Loucy (cell line): ENCODE measurements around the gene KLK6.

Source experiments
- H2AFZ ChIP-seq: fragments of 200-600 bp; sonication (generic); 2 replicates; pipeline ENCODE4 v1.6.0; 2016; ENCODE audit warnings: antibody characterized with exemption, mild to moderate bottlenecking, low read length, moderate library complexity
- H3F3A ChIP-seq: fragments of 200-600 bp; 2 replicates; pipeline ENCODE4 v1.6.0; 2016; ENCODE audit warnings: antibody characterized with exemption, low read depth, mild to moderate bottlenecking
- H3K27me3 ChIP-seq: fragments of 200-600 bp; sonication (generic); 2 replicates; pipeline ENCODE4 v1.6.1; 2014; ENCODE audit warnings: low read length, mild to moderate bottlenecking; ENCODE audit not compliant: insufficient read depth, poor library complexity, severe bottlenecking
- H3K36me3 ChIP-seq: fragments of 200-600 bp; sonication (generic); 2 replicates; pipeline ENCODE4 v1.6.1; 2016; ENCODE audit warnings: low read length; ENCODE audit not compliant: insufficient read depth
- H3K4me1 ChIP-seq: fragments of 200-600 bp; sonication (generic); 2 replicates; pipeline ENCODE4 v1.5.1; 2014; ENCODE audit warnings: low read length, mild to moderate bottlenecking; ENCODE audit not compliant: insufficient read depth, poor library complexity, severe bottlenecking
- H3K4me2 ChIP-seq: fragments of 200-600 bp; sonication (generic); 2 replicates; pipeline ENCODE4 v1.6.0; 2014; ENCODE audit warnings: antibody characterized with exemption, low read length, low read depth, mild to moderate bottlenecking; ENCODE audit not compliant: poor library complexity, severe bottlenecking
- H3K4me3 ChIP-seq: fragments of 200-600 bp; sonication (generic); 2 replicates; pipeline ENCODE4 v1.5.1; 2014; ENCODE audit warnings: low read length, mild to moderate bottlenecking, mixed read lengths; ENCODE audit not compliant: poor library complexity, severe bottlenecking
- H3K79me2 ChIP-seq: fragments of 200-600 bp; sonication (generic); 2 replicates; pipeline ENCODE4 v1.6.1; 2014; ENCODE audit warnings: low read length; ENCODE audit not compliant: insufficient read depth
- H3K9ac ChIP-seq: fragments of 200-600 bp; sonication (generic); 2 replicates; pipeline ENCODE4 v1.6.0; 2014; ENCODE audit warnings: mild to moderate bottlenecking, low read depth, low read length, moderate library complexity; ENCODE audit not compliant: poor library complexity, severe bottlenecking
- H3K9me2 ChIP-seq: fragments of 200-600 bp; sonication (generic); replicated peaks from 2 replicates; pipeline ENCODE4 v1.6.1; 2016; ENCODE audit warnings: low read depth, low read length, mixed read lengths
- H3K9me3 ChIP-seq: fragments of 200-600 bp; sonication (generic); 2 replicates; pipeline ENCODE4 v1.6.1; 2014; ENCODE audit warnings: mild to moderate bottlenecking, antibody characterized with exemption, low read length, low read depth; ENCODE audit not compliant: insufficient read depth
- H4K20me1 ChIP-seq: fragments of 200-600 bp; sonication (generic); 2 replicates; pipeline ENCODE4 v1.6.0; 2014; ENCODE audit warnings: antibody characterized with exemption, low read length, mild to moderate bottlenecking; ENCODE audit not compliant: insufficient read depth, poor library complexity, severe bottlenecking
- CTCF ChIP-seq: fragments of 200-600 bp; sonication (generic); conservative IDR thresholded peaks from 2 replicates; pipeline ENCODE4 v1.5.1; 2014; ENCODE audit warnings: mild to moderate bottlenecking, antibody characterized with exemption, low read length
- EZH2phosphoT487 ChIP-seq: fragments of 200-600 bp; IDR thresholded peaks from 2 replicates; pipeline ENCODE4 v1.6.1; 2018; ENCODE audit warnings: antibody characterized with exemption, mild to moderate bottlenecking, moderate library complexity, borderline replicate concordance

KLK6 gene

GRCh38 chr19:50925734-50926133, 43.7 kb downstream of the KLK6 start:
- no peaks in the 10 kb centered on the region for H3K36me3 ChIP-seq
- no peak overlapping the region for H2AFZ ChIP-seq
- H3K79me2 ChIP-seq: no peaks in the 10 kb centered on the region
- H4K20me1 ChIP-seq: no peaks in the 10 kb centered on the region
- H3F3A ChIP-seq: no peaks in the 10 kb centered on the region
- H3K4me2 ChIP-seq: no peak overlapping the region
- no peak overlapping the region for H3K4me3 ChIP-seq
- no peak overlapping the region for H3K9ac ChIP-seq
- no peaks in the 10 kb centered on the region for H3K9me2 ChIP-seq
- peaks cover 7% of the 10 kb centered on the region for H3K4me1 ChIP-seq
- H3K27me3 ChIP-seq: no peaks in the 10 kb centered on the region
- TF ChIP-seq EZH2phosphoT487 (no peak), CTCF (no peak)
- H3K9me3 ChIP-seq: no peaks in the 10 kb centered on the region

DNA sequence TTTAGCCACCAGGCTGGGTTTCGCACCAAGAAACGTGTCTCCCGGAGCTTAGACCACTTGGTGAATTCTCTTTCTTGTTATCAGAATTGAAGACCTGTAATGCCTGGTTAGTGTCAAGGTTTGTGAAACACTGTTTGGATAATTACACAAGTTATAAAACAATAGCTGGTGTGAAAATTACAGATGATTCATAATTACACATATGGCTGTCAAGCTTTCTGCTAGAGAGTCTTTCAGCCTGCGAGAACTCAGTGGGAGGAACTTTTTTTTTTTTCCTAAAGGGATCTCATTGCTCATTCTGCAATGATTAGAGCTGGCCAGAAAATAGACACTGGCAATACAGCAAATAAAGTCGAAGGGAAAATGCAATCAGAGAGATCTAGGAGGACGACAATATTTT, 44.8 kb downstream of the KLK6 start:
- Histone ChIP-seq H3K9me2 (no peaks in the 10 kb centered on the region), H3K9me3 (no peaks in the 10 kb centered on the region), H3K79me2 (no peaks in the 10 kb centered on the region), H3K4me1 (peaks cover 7% of the 10 kb centered on the region), H3K9ac (no peak overlapping the region), H3K4me2 (no peak overlapping the region), H3F3A (no peaks in the 10 kb centered on the region), H3K4me3 (no peak overlapping the region), H3K36me3 (no peaks in the 10 kb centered on the region), H4K20me1 (no peaks in the 10 kb centered on the region), H2AFZ (no peak overlapping the region), H3K27me3 (no peaks in the 10 kb centered on the region)
- TF ChIP-seq EZH2phosphoT487: no peak
- no peak for TF ChIP-seq CTCF

- no peaks in the 10 kb centered on the region for H3K9me3 ChIP-seq
- H3K27me3 ChIP-seq: no peaks in the 10 kb centered on the region
- H3K4me1 ChIP-seq: peaks cover 7% of the 10 kb centered on the region
- peak overlapping the region; percentile 69 for H3K4me2 ChIP-seq
- no peaks in the 10 kb centered on the region for H3K36me3 ChIP-seq
- H3K9ac ChIP-seq: no peak overlapping the region
- no peaks in the 10 kb centered on the region for H3F3A ChIP-seq
- TF ChIP-seq EZH2phosphoT487: no peak
- peak; percentile 93 for TF ChIP-seq CTCF
- H3K9me2 ChIP-seq: no peaks in the 10 kb centered on the region
- no peaks in the 10 kb centered on the region for H3K79me2 ChIP-seq
- peak overlapping the region; percentile 69 for H2AFZ ChIP-seq
- H3K4me3 ChIP-seq: peak overlapping the region; percentile 44
- no peaks in the 10 kb centered on the region for H4K20me1 ChIP-seq
These were observed 47.0 kb downstream of the KLK6 start for GRCh38 chr19:50922317-50922853.
